LHCN-M2 (cell line): ENCODE measurements around the gene MDM4. TPM values are rescaled to one million over a fixed set of nuclear protein-coding genes. Genes with fewer than 3 reads are reported as not detected.
"Not testable (repeated sequence)": the region's sequence is repeated elsewhere in the genome, so short reads cannot be mapped to it uniquely, and the experiment has no call there.

Source experiments
- DNase-seq: peaks from one replicate; pipeline ENCODE4 v3.0.0-alpha.2; 2012; ENCODE audit warnings: low read depth
- total RNA-seq: library from RNA; depleted of rRNA; stranded (reverse); fragments of >200 nt; gene quantifications from 2 replicates; pipeline ENCODE4 v1.2.3, GENCODE V29; 2014

MDM4 gene
- total RNA-seq, 1 experiment from 2014 or later, result 14.5 TPM

DNA sequence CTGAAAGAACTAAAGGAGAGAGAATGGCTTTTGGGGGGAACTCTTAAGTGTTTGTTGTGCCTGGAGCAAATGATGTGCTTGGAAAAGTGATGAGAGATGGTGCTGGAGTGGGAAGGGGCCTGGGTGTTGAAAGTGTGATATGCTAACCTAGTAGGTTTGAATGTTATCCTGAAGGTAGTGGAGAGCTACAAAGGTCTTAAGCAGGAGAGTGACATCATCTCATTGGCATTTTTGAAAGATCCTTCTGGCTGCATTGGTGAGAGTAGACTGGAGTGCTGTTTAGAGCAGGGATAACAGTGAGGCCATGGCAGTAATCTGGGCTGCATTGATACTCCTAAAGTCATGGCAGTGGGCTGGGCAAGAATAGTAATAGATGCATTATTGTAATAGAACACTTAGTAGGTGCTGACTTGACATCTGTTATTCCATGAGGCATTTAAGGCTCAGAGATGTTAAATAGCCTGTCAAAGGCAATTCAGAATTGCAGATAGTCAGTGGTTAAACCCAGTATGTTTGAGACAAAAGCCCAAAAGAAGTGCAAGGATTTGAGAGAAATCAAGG lies 44.5 kb downstream of the MDM4 start:
- peak; percentile 29 for DNase-seq

DNA sequence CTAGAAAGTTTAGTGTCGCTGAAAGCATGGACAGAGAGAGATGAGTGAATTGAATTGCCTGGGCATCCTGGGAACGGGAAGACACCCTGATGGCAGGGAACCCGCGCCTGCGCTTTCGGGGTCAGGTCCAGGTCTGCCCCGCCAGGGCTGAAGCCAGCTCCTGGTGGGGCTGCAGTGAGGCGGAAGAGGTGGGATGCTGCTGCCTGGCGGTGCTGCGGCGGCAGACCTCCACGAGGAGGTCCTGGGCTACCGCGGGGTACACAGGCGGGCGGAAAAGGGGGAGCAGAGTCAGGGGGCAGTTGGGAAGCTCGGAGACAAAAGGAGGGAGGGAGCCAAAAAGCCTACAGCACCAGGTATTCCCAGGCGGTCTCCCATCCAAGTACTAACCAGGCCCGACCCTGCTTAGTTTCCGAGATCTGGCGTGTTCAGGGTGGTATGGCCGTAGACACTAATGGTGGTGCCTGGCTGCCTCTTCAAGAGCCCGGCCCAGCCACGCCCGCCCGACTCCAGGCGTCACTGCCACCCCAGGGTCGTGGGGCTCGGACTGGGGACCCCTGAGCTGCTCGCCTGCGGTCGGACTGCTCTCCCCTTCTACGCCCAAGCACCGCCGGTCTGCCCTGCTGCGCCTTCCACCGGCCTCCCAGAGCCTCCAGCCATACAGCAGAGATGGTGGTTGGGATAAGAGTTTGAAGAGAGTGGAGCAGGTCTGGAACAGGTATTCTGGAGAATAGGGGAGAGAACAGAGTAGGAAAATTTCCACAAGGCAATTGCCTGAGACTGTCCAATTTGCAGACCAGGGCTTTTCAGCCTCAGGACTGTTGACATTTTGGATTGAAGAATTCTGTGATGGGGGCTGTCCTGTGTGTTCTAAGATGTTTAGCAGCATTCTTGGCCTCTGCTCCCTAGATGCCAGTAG lies 46.1 kb downstream of the MDM4 start:
- DNase-seq, result no peak

DNA sequence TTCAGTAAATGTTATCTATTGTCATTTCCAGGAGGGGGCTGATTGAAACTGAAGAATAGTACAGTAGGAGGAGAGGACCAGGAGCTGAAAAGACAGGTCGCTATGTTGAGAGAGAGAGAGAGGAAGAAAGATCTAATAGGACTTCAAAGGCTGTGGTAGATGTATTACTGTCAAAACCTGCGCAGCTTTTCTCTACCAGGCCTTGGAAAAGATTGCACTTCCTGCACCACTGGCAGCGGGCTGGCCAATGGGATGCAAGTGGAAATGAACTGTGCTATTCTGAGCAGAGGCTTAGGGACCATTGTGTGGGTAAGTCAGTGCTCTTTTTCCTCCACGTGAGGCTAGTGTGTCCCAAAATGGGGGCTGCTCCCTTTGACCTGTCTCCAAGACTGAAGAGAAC lies 47.1 kb downstream of the MDM4 start:
- DNase-seq, result no peak

DNA sequence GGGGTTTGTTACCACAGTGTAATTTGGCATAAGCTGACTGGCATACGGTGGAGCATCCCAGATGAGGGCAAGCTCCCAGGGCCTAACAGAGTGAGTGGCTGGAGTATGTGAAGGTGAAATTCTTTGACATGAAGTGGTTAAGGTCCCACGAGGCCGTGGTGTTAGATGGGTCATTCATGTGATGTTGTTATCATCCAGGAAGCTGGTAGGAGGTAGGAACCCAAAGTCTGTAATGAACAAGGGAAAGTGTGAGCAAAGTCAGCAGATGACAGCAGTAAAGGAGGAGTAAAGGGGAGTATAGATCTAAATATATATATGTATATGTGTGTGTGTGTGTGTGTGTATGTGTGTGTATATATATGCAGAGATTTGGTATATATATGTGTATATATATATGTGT lies 47.6 kb downstream of the MDM4 start:
- DNase-seq, result no peak

DNA sequence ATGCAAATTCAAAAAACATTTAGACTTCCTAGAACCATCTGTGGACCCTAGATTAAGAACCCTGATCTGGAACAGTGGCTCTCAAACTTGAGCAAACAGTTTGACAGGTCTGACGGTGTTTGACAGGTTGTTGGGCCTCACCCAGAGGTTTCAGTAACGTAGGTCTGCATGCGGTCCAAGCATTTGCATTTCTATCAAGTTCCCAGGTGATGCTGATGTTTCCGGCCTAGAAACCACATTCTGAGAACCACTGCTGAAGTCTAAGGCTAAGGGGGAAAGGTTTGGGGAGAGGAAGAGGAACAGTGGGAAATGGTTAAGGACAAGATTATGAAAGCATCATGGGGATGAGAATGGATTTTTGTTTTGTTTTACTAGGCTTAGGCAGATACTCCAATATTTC lies 48.6 kb downstream of the MDM4 start:
- DNase-seq, result no peak

DNA sequence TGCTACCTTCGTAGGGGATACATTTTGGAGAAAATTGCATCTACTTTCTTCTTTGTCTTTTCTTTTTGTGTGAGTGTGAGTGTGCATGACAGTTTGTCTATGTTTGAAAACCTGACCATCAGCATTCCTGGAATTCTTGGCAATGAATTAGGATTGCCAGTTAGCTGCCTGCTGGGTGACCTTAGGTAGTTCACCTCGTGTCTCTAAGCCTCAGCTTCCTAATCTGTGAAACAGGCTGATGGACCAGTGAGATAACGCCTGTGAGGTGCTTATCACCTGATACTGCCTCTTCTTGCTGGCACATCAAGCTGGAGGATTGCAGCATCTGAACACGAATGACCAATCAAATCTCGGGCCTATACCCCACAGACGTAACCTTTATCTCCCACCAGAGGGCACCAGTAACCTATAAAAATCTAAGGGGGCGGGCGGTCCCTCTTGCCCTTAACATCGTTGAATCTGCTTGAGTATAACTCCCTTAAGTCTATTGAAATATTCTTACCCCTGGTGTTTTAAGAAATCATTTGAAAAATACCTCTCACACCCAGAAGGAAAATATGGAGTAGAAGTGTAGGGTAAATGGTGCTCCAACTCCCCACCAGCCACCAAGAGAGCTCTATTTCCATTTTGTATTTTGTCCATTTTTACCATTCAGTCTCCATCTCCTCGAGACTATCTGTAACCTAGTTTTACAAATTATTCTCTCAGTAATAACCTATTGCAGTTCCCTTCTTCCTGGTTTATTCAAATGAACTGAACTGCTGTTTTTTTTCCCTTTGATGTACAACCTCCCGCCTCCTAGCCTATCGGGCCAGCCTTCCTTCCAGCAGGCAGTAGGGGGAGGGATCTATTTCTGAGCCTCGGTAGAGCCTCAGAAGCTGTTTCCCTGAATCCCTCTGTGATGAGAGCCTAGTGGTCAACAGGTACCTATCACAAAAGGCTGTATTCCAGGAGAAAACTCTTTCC lies 49.7 kb downstream of the MDM4 start:
- peak; percentile 70 for DNase-seq

DNA sequence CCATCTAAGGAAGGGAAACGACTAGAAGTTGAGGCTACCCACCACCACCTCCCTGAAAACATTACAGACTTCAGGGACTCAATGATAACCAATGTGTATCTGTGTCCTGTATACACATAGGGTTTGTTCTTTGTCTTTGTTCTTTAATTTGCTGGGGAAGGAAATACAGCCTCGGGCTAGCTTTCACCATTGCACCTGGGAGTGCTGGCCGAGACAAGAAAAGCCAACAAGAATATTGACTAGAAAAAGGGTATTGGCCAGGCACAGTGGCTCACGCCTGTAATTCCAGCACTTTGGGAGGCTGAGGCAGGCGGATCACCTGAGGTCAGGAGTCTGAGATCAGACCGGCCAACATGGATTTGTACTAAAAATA lies 50.4 kb downstream of the MDM4 start:
- DNase-seq, result no peak

DNA sequence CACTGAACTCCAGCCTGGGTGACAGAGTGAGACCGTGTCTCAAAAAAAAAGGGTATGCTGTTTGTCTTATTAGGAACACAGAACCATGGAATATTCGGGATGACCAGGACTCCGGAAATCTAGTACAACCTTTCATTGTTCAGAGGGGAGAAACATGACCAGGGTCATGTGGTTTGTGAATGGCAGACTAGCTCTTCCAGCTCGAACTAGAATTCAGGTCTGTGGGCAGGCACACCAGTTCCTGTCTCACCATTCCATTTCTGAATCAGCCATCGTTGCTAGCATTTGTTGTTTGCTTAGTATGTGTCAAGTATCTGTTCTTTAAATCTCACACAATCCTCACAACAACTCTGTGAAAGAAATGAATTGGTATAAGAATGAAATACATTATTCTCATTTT lies 50.9 kb downstream of the MDM4 start:
- no peak for DNase-seq

DNA sequence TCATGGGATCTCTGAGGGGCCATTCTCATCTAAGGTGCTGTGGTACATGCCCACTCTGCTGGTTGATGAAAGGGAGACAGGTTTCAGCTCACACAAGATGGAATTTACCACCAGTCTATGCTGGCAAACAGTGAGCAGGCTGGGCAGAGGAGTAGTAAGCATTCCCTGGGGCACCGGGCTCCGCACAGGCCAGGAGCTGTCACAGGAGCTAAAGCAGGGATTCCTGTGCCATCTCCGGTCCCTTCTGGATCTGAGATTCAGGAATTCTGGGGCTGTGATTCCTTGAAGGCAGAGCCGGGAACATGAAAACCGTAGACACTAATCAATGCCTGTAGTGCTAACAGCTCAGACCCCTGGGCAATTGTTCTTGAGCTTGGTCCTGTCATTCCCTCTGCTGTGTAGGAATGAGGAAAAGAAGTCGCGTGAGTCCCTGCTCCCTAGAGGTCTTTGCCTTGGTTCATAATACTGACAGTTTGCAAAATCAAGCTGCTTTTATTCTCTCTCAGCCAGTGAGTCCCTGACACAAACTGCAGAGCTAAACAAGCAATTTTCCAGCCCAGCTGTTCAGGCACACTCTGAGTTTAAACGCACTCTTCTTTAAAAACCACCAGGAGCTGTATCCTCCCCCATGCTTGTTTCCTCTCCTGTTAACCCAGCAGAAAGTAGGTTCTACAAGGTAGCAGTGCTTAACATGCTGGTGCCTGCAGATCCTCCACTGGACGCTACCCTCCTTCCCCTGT lies 52.5 kb downstream of the MDM4 start:
- no peak for DNase-seq

DNA sequence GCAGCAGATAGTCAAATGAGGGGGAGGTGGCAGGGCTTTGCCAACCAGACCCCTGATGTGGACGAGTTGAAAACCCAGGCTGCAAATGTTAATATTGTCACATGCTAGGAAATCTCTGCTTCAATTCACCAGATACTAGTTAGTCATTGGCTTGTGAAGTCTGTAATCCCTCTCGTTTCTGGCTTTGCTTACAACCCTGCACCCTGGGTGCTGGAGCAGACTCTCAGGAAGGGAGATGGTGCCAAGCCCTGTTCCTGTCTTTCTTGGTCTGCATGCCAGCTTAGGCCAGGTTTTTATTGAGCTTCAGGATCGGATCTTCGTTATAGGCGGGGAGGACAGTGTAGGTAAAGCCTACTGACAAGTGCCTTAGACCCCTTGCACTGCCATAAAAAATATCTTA lies 53.3 kb downstream of the MDM4 start:
- no peak for DNase-seq

DNA sequence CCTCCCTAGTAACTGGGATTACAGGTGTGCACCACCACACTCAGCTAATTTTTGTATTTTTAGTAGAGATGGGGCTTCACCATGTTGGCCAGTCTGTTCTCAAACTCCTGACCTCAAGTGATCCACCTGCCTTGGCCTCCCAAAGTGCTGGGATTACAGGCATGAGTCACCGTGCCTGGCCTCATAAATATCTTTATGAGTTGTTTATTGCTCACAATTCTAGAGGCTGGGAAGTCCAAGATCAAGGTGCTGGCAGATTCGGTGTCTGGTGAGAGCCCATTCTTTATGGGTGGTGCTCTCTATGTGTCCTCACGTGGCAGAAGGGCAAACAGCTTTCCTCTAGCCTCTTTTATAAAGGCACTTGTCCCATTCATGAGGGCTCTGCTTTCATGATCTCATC lies 53.8 kb downstream of the MDM4 start:
- DNase-seq, result not testable (repeated sequence)

DNA sequence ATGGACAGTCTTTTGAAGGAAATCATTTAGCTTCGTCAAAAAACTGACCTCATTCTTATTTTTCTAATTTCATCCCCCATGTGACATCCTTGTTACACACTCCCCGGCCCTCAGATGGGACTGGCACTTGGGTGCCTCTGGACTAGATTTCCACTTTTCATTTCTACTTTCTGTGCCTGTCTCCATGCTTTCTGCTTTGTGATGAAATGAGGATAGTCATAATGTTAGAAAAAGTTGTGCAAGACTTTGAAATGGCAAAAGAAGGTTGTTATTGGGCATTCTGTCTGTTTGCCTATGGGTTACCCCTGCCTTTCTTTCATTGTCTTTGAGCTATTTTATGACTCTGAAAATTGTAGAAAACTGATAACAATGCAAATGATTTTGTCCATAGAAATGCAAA lies 54.9 kb downstream of the MDM4 start:
- no peak for DNase-seq

DNA sequence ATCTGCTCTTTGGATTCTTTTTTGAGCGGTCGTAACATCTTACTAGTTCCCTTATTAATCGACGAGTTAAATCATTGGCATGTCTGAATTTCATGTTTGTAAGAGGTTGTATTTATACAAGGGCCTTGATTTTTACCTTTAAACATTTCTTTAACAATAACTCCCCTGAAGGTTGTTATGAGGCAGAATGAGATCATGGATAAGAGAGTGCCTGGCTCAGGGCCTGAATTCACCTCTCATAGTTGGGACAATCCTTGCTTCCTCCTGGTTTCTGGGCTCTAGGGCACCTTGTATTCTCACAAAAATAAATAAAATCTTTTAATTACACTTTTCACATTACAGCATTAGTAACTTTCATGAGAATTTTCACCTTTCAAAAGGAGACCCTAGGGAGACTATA lies 55.4 kb downstream of the MDM4 start:
- DNase-seq, result no peak

DNA sequence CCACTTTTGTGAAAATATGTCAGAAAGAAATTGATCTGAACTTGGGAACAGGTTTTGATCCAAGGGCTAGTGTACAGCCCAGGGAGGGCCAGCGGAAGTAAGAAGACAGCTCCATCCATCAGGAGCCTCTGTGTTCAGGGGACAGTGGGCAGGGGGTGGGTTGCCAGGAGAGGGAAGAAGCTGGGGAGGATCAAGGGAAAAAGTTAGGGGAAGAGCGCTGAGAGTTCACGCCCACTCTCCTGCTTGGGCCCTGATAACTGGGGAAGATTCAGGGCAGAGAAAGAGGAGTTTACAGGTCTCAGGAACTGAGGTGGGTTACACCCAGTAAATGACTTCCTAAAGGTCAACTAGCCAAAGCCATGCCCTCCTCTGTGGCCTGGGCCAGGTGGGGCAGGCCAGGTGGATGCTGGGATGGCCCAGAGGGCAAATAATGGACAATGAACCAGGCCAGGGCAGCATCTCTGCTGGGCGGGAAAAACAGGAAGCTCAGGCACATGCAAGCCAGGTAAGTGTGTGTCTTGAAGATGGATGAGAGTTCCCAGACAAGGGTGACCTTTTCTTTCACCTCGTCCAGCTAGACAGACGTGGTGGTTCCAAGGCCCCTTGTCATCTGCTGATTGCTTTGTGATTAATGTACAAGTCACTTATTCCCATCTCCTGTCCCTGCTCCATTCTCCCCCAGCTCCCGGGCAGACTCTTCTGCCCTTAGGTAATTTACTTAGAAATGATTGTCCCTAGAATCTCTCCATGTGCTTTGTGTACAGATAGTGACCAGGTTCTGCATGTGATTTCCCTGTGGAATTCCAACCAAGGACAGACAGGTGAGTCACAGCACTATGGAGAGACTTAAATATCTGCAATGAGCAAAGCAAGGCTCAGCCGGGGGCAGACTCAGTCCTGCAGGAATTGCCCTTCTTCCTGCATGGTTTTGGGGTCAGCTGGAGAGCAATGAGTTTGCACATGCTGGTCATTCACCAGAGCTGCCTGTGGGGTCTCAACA lies 57.0 kb downstream of the MDM4 start:
- no peak for DNase-seq

DNA sequence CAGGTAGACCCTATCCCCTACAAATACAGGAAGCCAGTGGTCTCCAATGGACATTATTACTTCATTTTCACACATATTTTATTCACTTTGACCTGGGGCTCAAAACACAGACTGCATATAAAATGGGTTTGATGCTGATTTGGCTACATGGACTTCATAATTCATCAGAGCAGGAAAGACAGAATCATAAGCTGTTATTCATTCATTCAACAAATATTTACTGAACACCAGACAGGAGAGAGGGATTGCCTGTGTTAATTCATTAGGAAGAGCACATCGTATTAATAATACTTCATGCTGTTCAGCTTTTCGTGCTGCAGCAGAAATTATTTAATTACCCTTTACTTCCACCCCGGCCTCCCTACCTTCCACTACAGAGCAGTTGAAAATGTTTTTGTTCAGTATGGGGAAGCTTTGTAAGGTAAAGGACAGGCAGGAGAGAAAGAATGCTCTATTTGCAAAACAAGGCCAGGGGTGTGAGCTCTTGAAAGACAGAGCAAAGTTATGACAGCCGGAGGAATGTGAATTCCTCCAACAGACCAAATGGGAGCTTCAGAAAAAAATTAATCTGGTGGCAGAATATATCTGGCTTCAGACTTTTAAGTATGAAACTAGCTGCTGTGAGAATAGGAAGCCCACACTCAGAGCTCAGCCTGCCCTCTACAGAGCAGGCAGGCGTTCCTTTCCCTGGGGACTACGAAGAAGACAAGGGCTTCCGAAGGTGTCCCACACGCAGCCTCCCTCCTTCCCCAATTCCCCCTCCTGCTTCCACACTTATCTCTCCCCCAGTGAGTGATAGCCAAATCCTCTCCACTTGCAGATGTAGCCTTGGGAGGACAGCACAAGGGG lies 58.0 kb downstream of the MDM4 start:
- DNase-seq, result no peak

DNA sequence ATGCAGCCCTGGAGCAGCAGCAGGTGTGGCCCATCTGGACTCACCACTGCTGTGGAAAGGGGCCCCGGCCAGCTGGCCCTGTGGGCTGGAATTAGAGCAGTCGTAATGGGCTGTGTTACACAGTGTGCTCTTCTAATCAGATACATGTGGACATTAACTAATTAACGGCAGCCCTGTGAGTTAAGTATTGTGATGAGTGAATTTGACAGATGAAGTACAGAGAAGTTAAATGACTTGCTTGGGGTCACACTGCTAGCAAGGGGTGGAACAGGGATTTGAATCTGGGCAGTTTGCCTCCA lies 58.6 kb downstream of the MDM4 start:
- no peak for DNase-seq

DNA sequence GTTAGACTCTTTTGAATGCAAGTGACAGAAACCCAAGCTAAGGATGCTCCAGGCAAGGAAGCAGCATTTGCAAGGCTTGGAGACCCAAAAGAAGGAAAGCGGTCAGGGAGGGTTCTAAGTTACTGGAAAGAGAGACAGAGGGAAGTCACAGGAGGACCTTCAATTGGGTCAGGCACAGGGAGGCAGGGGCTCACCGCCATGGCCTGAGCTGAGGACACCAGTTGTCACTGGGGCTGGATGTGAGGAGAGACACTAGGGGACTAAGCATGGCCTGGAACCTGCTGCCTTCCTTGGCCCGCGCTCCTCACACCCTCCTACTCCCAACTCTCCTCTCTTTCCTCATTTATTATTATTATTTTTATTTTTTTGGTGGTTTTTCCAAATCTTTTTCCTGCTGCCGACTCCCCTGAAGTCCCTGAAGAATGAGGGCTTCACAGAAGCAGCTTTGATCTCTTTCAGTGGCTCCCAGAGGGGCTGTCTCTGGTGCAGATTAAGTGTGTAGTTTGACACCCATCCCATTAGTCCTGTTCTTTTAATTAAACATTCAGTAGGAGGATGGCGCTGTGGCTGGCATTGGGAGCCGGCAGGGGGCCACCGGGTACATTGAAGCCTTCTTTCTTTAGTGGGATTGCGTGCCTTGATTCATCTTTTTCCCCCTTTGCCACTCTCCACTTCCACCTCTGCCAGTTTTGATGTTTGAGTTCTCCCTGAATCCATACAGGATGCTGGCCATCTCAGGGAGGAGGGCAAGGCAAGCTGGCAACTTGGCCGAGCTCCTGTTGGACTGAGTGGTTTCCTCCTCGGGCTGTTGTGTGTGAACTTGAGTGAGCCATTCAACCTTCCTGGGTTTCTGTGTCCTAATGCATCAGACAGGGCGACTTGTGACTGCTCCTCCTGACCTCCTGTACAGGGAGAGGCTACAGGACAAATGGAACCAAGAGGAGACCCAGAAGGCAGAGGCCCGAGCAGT lies 59.3 kb downstream of the MDM4 start:
- no peak for DNase-seq

DNA sequence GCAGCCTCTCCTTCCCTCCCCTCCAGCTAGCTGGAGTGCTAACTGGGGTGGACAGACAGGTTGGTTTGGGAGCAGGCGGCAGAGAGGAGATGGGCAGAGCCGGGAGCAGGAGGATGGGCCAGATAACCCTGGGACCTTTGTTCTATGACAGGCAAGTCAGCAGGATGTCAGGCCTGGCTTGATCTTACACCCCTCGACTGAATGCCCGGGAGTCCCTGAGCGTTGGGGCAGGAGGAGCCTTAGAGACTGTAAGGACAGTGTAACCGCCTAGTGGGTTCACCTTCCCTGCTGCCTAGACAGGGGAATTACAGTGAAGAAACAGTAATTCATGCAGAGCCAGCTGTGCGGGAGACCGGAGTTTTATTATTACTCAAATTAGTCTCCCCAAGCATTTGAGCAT lies 60.2 kb downstream of the MDM4 start:
- DNase-seq, result no peak
